ENCODE measurements around the gene HPSE2. TPM values are rescaled to one million over a fixed set of nuclear protein-coding genes. Genes with fewer than 3 reads are reported as not detected.

Gene HPSE2
- total RNA-seq, 2 experiments from 2014 or later, result not detected

GRCh38 chr10:99123851-99124250 is 111.8 kb downstream of the HPSE2 start:
- H3K4me3 Mint-ChIP-seq, result no peak overlapping the region

GRCh38 chr10:99123336-99123735 is 112.3 kb downstream of the HPSE2 start:
- Mint-ChIP-seq H3K4me3 (no peak overlapping the region), H3K27me3 (no peaks in the 10 kb centered on the region), H3K4me1 (no peaks in the 10 kb centered on the region), H3K9me3 (peaks cover 2% of the 10 kb centered on the region), H3K36me3 (ENCODE audit: low read depth) (no peaks in the 10 kb centered on the region), H3K27ac (no peak overlapping the region)
- POLR2A ChIA-PET, result no interaction called here
- CTCF ChIA-PET, result no interaction called here
- no peak for DNase-seq

More at GRCh38 chr10:99123851-99124250, 111.8 kb downstream of the HPSE2 start:
- Mint-ChIP-seq H3K27ac (no peak overlapping the region), H3K9me3 (peaks cover 2% of the 10 kb centered on the region), H3K4me1 (no peaks in the 10 kb centered on the region), H3K27me3 (no peaks in the 10 kb centered on the region), H3K36me3 (ENCODE audit: low read depth) (no peaks in the 10 kb centered on the region)
- DNase-seq, result no peak
- ChIA-PET POLR2A (no interaction called here), CTCF (no interaction called here)

GRCh38 chr10:99119258-99119748 is 116.3 kb downstream of the HPSE2 start:
- H3K4me3 Mint-ChIP-seq, result no peak overlapping the region
- no peak for DNase-seq
- ChIA-PET POLR2A (no interaction called here), CTCF (no interaction called here)
- H3K36me3 Mint-ChIP-seq (ENCODE audit: low read depth), result no peaks in the 10 kb centered on the region
- H3K4me1 Mint-ChIP-seq, result no peaks in the 10 kb centered on the region
- no peaks in the 10 kb centered on the region for H3K27me3 Mint-ChIP-seq
- no peak overlapping the region for H3K27ac Mint-ChIP-seq
- H3K9me3 Mint-ChIP-seq, result peaks cover 2% of the 10 kb centered on the region

GRCh38 chr10:99115703-99116102 is 119.9 kb downstream of the HPSE2 start:
- CTCF ChIA-PET, result no interaction called here
- H3K4me3 Mint-ChIP-seq, result no peak overlapping the region
- H3K27me3 Mint-ChIP-seq, result no peaks in the 10 kb centered on the region
- no peaks in the 10 kb centered on the region for H3K36me3 Mint-ChIP-seq (ENCODE audit: low read depth)
- no peaks in the 10 kb centered on the region for H3K4me1 Mint-ChIP-seq
- H3K9me3 Mint-ChIP-seq, result no peaks in the 10 kb centered on the region
- POLR2A ChIA-PET, result no interaction called here
- no peak for DNase-seq
- no peak overlapping the region for H3K27ac Mint-ChIP-seq

- no peaks in the 10 kb centered on the region for H3K4me1 Mint-ChIP-seq
- H3K27ac Mint-ChIP-seq, result no peak overlapping the region
- no peaks in the 10 kb centered on the region for H3K9me3 Mint-ChIP-seq
- CTCF ChIA-PET, result no interaction called here
- H3K36me3 Mint-ChIP-seq (ENCODE audit: low read depth), result no peaks in the 10 kb centered on the region
- POLR2A ChIA-PET, result no interaction called here
- no peak for DNase-seq
- no peaks in the 10 kb centered on the region for H3K27me3 Mint-ChIP-seq
- no peak overlapping the region for H3K4me3 Mint-ChIP-seq
Observed at GRCh38 chr10:99085358-99085757, 150.3 kb downstream of the HPSE2 start.

GRCh38 chr10:99084161-99084560 is 151.5 kb downstream of the HPSE2 start:
- Mint-ChIP-seq H3K27ac (no peak overlapping the region), H3K4me3 (no peak overlapping the region), H3K9me3 (no peaks in the 10 kb centered on the region), H3K4me1 (no peaks in the 10 kb centered on the region), H3K27me3 (no peaks in the 10 kb centered on the region), H3K36me3 (ENCODE audit: low read depth) (no peaks in the 10 kb centered on the region)
- ChIA-PET CTCF (no interaction called here), POLR2A (no interaction called here)
- no peak for DNase-seq

- no peaks in the 10 kb centered on the region for H3K4me1 Mint-ChIP-seq
- H3K9me3 Mint-ChIP-seq, result no peaks in the 10 kb centered on the region
- no peak overlapping the region for H3K27ac Mint-ChIP-seq
- no peak overlapping the region for H3K4me3 Mint-ChIP-seq
- ChIA-PET POLR2A (no interaction called here), CTCF (no interaction called here)
- H3K36me3 Mint-ChIP-seq (ENCODE audit: low read depth), result no peaks in the 10 kb centered on the region
- H3K27me3 Mint-ChIP-seq, result no peaks in the 10 kb centered on the region
- no peak for DNase-seq
Observed at GRCh38 chr10:99080275-99080945, 155.2 kb downstream of the HPSE2 start.

- ChIA-PET POLR2A (no interaction called here), CTCF (no interaction called here)
- no peaks in the 10 kb centered on the region for H3K36me3 Mint-ChIP-seq (ENCODE audit: low read depth)
- H3K4me3 Mint-ChIP-seq, result no peak overlapping the region
- H3K27me3 Mint-ChIP-seq, result no peaks in the 10 kb centered on the region
- H3K27ac Mint-ChIP-seq, result no peak overlapping the region
- H3K4me1 Mint-ChIP-seq, result no peaks in the 10 kb centered on the region
- DNase-seq, result no peak
- H3K9me3 Mint-ChIP-seq, result no peaks in the 10 kb centered on the region
Observed at GRCh38 chr10:99062591-99062990, 173.1 kb downstream of the HPSE2 start.

GRCh38 chr10:99058762-99059161 is 176.9 kb downstream of the HPSE2 start:
- DNase-seq, result no peak
- ChIA-PET POLR2A (no interaction called here), CTCF (no interaction called here)
- H3K4me3 Mint-ChIP-seq, result no peak overlapping the region
- no peaks in the 10 kb centered on the region for H3K36me3 Mint-ChIP-seq (ENCODE audit: low read depth)
- no peaks in the 10 kb centered on the region for H3K4me1 Mint-ChIP-seq
- no peaks in the 10 kb centered on the region for H3K27me3 Mint-ChIP-seq
- no peaks in the 10 kb centered on the region for H3K9me3 Mint-ChIP-seq
- no peak overlapping the region for H3K27ac Mint-ChIP-seq

GRCh38 chr10:99057936-99058690 is 177.5 kb downstream of the HPSE2 start:
- CTCF ChIA-PET, result no interaction called here
- H3K27me3 Mint-ChIP-seq, result no peaks in the 10 kb centered on the region
- POLR2A ChIA-PET, result no interaction called here

GRCh38 chr10:99045671-99046070 is 190.0 kb downstream of the HPSE2 start:
- ChIA-PET CTCF (no interaction called here), POLR2A (no interaction called here)
- H3K27ac Mint-ChIP-seq, result no peak overlapping the region
- no peaks in the 10 kb centered on the region for H3K36me3 Mint-ChIP-seq (ENCODE audit: low read depth)
- no peak for DNase-seq
- H3K4me1 Mint-ChIP-seq, result no peaks in the 10 kb centered on the region
- no peaks in the 10 kb centered on the region for H3K9me3 Mint-ChIP-seq
- H3K4me3 Mint-ChIP-seq, result no peak overlapping the region
- no peaks in the 10 kb centered on the region for H3K27me3 Mint-ChIP-seq

More at GRCh38 chr10:99057936-99058690, 177.5 kb downstream of the HPSE2 start:
- H3K4me3 Mint-ChIP-seq, result no peak overlapping the region
- no peak overlapping the region for H3K27ac Mint-ChIP-seq
- no peak for DNase-seq
- H3K4me1 Mint-ChIP-seq, result no peaks in the 10 kb centered on the region
- H3K9me3 Mint-ChIP-seq, result no peaks in the 10 kb centered on the region
- no peaks in the 10 kb centered on the region for H3K36me3 Mint-ChIP-seq (ENCODE audit: low read depth)

GRCh38 chr10:99042051-99042771 is 193.4 kb downstream of the HPSE2 start:
- no peak overlapping the region for H3K4me3 Mint-ChIP-seq
- POLR2A ChIA-PET, result no interaction called here
- H3K4me1 Mint-ChIP-seq, result no peaks in the 10 kb centered on the region
- CTCF ChIA-PET, result no interaction called here
- no peaks in the 10 kb centered on the region for H3K9me3 Mint-ChIP-seq
- no peaks in the 10 kb centered on the region for H3K36me3 Mint-ChIP-seq (ENCODE audit: low read depth)
- no peak for DNase-seq
- H3K27me3 Mint-ChIP-seq, result no peaks in the 10 kb centered on the region
- H3K27ac Mint-ChIP-seq, result no peak overlapping the region

- Mint-ChIP-seq H3K27ac (no peak overlapping the region), H3K4me1 (no peaks in the 10 kb centered on the region), H3K36me3 (ENCODE audit: low read depth) (no peaks in the 10 kb centered on the region), H3K27me3 (no peaks in the 10 kb centered on the region), H3K4me3 (no peak overlapping the region), H3K9me3 (no peaks in the 10 kb centered on the region)
- ChIA-PET POLR2A (no interaction called here), CTCF (no interaction called here)
- DNase-seq, result no peak
Observed at GRCh38 chr10:99041468-99041867, 194.2 kb downstream of the HPSE2 start.

All from activated CD4-positive, alpha-beta memory T cell treated with anti-CD3 and anti-CD28 coated beads, Interleukin-2, amount 10 ng/mL, durations not matched to agents 7 days and 5 days (primary cell).